Erythroblast (primary cell): ENCODE data around the gene ACTG1.
A peak's percentile ranks its signal among the peaks of the same experiment; 100 is the strongest.

Source experiments
- DNase-seq, 2 experiments: peaks; one replicate each; lab custom pipeline; 2025; lab: John Stamatoyannopoulos, UW
- GATA1 ChIP-seq: IDR thresholded peaks from 2 replicates; pipeline ENCODE4 v1.6.1; 2011; ENCODE audit warnings: low read depth, mild to moderate bottlenecking, control low read depth, low read length, moderate library complexity
- POLR2A ChIP-seq: IDR thresholded peaks from 2 replicates; pipeline ENCODE4 v1.6.1; 2011; ENCODE audit warnings: mild to moderate bottlenecking, low read length

ACTG1 gene

DNA sequence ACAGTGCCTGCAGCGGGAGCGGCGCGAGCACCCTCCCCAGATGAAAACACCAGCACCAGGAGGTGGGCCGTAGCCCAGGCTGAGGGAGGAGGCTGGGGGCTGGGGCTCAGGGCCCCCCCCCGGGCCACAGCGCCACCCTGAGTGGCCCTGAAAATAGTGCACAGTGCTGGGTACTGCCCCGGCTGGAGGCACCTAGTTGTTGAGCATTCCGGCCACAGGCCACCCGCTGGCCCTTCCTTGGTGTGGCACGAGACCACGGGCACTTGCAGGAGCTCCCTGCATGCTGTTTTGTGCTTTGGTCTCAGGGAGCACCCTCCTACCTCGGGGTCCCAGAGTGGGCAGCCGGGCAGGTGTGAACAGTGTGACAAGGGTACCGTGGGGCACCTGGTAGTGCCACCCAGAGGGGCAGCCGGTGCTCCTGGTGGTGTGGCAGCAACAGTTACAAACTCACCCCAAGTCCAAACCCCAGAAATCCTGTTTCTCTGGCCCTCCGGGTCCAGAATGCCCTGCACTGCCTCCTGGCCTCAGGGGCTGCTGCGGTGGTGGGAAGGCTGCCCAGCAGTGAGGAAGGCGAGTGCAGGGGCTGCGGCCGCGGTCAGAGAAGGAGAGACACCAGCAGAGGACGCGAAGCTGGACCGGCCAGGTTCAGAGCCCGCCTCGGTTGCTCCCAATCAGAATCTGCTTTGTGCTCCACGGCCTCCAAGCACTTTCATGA is 27.5 kb upstream of the ACTG1 start:
- no peak for TF ChIP-seq POLR2A
- no peak for TF ChIP-seq GATA1
- no peak for DNase-seq

DNA sequence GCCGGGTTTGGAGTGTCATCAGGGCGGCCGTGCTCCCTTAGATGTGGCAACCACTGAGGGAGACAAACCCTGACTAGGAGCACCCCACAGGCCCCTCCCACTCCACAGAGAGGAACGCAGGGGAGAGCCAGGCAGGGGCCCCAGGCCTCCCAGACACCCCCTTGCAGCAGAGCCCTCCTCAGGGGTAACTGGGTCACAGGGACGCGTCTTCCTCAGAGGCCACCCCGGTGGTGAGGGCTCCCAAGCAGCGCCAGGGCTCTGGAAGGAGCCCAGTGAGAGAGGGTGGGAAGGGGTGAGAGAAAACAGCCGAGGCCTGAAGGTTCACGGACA is 26.9 kb upstream of the ACTG1 start:
- TF ChIP-seq POLR2A (no peak), GATA1 (no peak)
- no peak for DNase-seq

DNA sequence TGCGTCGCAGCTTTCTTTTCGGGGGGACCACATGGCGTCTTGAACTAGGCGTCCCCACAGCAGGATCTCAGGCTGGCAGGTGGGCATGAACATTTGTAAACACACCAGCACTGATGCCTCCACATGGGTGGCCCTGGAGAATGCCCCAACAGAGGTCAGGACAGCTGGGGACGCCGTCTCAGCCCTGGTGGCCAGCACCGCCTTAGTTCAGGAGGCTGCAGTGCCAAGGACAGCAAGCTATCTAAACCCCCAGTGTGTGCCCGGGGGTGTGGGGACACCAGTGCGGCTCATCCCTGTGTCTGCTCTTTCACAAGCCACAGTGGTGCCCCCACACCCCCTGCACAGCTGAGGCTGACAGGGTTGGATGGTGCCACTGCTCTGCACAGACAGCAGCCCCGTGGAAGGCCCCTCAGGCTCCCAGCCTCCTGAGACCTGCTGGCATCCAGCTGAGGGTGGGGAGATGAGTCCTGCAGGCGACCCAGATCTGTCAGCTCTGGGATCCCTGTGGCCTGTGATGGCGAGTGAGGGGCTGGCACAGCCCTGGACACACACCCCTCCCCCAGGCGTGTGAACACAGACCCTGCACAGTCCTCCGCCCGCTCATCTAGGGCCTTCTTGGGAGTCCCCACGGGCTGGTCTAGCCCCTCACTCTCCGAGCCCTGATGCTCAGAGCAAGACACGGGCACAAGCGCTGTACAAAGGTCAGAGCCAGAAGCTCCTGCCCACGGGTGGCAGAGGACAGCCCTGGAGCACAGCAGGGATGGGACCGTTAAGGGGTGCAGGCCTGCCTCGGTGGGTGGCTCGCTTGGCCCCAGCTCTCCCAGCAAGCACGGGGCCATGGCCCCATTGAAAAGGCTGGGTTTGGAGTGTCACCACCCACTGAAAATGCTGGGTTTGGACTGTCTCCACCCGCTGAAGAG is 26.3 kb upstream of the ACTG1 start:
- DNase-seq = no peak
- TF ChIP-seq POLR2A (no peak), GATA1 (no peak)

DNA sequence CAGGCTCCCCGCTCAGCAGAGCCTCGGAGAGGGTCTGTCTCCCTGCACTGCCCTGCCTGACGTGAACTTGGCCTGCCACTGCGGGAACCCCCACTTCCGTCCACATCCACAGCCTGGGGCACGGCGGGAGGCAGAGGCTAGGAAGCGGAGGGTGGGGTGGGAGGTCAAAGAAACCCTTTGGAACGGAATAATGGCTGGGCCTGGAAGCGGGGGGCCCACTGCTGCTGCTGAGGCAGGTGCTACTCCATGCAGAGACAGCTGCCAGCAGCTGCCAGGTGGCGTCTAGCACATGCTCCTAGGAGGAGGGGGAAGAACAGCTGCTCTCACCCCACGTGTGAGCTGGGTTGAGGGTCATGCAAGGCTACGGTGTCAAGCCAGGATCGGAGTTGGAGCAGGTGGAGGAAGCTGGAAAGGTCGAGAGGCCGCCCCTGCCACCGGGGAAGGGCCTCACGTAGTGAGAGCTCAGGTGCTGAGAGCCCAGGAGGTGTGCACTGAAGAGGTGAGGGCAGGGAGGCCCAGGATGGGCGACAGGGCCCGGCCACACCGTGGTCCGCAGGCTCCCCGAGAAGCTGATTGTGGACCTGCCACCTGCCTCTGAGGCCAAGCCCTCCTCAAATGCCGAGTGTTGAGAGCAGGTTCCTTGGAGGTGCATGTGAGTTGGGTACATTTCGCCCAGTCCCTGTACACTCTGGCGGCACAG is 25.4 kb upstream of the ACTG1 start:
- no peak for TF ChIP-seq POLR2A
- TF ChIP-seq GATA1 = no peak
- no peak for DNase-seq

DNA sequence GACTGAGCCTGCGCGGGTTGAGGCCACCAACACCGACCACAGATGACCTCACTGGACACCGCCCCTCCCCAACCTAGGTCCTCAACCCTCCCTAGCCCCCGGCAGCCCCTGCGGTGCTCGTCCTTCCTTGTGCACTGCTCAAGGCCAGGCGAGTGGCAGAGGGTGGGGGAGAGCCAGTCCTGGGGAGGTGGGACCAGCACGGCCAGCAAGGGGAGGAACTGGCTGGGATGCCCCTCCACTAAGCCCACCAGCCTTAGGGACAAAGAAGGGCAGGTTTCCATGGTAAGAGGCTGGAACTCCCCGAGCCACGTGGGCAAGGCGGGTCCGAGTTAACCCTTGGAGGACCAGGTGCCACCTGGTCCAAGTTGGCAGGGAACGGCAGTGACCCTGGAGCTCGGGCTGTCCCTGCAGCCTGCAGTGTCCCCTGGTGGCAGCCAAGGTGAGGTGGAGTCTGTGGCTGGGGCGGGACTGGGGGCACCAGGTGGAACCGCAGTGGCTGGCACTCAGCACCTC is 24.8 kb upstream of the ACTG1 start:
- no peak for TF ChIP-seq GATA1
- no peak for TF ChIP-seq POLR2A
- peak; percentile 28 to 50 for DNase-seq

DNA sequence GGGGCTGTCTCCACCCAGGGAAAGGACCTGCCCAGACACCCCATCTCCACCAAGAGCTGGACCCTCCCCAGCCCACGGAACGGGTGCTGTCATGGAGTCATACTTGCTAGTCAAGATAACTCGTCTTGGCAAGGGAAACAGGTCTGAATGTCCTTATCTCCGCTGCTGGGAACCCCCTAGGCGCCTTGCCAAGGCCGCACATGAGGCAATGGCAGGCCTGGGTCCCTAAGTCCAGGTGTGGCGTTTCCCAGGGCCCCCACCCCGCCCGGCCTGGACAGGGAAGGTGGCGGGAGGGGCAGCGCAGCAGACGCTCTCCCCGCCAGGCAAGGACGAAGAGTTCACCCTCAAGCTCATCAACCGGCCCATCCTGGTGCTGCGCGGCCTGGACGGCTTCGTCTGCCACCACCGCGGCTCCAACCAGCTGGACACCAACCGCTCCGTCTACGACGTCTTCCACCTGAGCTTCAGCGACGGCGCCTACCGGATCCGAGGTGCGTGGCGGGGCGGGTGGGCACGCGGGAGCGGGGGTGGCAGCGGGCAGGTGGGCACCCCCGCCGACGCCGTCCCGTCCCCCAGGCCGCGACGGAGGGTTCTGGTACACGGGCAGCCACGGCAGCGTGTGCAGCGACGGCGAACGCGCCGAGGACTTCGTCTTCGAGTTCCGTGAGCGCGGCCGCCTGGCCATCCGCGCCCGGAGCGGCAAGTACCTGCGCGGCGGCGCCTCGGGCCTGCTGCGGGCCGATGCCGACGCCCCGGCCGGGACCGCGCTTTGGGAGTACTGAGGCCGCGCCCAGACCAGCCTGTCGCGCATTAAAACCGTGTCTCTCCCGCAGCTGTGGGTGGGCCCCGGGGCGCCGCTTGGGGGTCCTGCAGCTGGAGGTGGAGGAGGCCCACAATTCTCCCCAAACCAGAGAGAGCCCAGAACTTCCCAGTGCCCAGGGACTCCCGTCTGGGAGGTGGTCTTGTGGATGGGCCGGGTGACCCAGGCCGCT is 24.0 kb upstream of the ACTG1 start:
- DNase-seq = peak; percentile 63 to 68
- TF ChIP-seq GATA1 (no peak), POLR2A (no peak)

DNA sequence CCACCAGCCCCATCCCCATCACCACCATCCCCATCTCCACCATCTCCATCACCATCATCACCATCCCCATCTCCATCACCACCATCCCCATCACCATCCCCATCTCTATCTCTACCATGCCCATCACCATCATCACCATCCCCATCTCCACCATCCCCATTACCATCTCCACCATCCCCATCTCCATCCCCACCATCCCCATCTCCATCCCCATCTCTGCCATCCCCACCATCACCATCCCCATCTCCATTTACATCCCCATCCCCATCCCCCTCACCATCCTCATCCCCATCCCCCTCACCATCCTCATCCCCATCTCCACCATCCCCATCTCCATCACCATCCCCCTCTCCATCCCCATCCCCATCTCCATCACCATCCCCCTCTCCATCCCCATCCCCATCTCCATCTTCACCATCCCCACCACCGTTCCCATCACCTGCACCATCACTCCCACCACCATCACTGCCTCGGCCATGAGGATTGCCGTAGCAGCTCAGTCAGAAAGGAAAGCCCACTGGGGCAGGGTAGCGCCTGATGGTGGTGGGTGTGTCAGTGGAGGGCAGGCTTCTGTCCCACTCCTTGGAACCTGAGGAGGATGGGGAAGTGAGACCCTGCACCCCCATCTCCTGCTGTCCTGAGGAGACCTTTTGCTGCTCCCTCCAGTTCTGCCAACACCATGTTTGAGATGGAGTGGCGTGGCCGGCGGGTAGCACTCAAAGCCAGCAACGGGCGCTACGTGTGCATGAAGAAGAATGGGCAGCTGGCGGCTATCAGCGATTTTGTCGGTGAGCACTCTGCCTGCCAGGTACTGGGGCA is 23.1 kb upstream of the ACTG1 start:
- no peak for DNase-seq
- TF ChIP-seq POLR2A (peak; percentile 13), GATA1 (no peak)

DNA sequence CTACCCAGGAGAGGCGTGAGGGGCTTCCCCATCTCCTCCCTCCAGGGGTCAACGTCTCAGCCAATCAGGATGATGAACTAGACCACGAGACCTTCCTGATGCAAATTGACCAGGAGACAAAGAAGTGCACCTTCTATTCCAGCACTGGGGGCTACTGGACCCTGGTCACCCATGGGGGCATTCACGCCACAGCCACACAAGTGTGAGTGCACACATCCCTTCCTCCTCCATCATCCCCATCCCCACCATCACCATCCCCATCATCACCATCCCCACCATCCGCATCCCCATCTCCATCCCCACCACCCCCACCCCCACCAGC is 22.4 kb upstream of the ACTG1 start:
- DNase-seq = no peak
- TF ChIP-seq GATA1 (no peak), POLR2A (no peak)

DNA sequence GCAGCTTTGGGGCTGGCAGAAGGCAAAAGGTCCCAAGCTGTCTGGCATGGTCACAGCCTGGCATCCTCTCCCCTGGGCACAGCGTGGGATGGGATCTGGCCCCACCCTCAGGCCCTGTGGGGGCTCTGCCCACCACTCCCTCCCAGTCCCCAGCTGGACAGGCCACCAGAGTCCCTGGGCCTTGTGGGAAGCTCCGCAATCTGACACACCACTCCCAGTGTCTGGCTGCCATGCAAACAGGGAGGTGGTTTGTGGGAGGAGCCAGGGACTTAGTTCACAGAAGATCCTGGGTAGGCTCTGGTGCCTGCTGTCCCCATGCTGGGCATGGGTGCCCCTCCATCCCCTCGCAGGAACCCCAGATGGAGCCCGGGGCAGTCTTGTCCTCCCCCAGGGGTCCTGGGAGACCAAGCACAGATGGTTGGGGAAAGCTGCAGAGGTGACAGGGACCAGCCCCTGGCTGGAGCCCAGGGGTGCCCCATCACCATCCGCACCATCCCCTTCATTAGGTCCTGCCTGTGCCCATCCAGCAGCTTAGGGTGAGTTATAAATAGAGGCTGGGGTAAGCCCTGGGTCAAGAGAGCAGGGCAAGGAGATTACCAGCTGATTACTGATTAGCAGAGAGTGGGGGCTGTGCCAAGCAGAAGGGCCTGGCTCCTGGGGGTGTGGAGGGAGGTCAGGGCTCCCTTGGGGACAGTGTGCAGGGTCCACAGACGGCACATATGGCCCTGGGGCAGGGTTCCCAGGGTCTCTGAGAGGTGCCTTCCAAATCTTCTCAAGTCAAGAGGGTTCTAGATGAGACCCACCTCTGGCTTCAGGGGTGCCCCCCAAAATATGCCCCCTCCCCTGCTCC is 21.8 kb upstream of the ACTG1 start:
- TF ChIP-seq GATA1 = no peak
- TF ChIP-seq POLR2A = no peak
- DNase-seq = no peak

DNA sequence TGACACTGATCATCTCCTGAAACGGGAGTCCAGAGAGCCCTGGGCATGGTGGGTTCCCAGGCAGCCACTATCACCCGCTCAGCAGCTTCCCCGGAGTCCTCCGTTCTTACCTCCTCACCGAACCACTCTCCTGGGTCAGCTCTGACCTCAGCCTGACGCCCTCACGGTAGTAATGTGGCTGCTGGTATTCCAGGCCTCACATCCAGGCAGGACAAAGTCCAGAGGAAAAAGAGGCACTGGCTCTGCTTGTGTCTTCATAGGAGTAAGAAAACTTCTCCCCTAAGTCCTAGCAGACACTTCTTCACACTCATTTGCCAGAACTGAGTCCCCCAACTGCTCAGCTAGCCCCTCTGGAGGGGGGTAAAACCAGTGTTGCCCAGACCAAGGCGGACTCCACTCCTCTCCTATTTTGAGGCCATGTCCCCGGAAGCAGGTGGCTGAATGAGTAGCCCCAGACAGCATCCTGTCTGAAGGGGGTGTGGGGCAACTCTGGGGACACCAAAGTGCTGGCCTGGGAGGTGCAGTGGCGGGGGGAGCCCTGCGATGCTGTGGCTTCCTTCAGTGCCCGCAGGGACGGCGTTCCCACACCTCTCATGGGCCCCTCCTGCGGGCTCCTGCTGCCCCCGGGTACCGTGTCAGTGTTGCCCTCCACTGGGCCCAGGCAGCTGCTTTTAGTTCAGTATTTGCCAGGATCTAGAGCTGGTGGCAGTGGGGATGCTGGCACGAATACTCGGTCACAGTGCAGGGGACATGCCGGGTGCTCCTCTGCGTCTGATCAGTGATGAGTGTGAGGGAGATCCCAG is 20.9 kb upstream of the ACTG1 start:
- TF ChIP-seq GATA1 (no peak), POLR2A (no peak)
- no peak for DNase-seq
